ENCODE results near the gene SRCIN1.

SRCIN1 gene

GRCh38 chr17:38563362-38564253 lies 42.1 kb downstream of the SRCIN1 start:
- DNase-seq (ENCODE audit: low spot score) = no peak

- no peak for DNase-seq (ENCODE audit: low spot score)
Measured at GRCh38 chr17:38562903-38563302, 42.8 kb downstream of the SRCIN1 start.

DNA sequence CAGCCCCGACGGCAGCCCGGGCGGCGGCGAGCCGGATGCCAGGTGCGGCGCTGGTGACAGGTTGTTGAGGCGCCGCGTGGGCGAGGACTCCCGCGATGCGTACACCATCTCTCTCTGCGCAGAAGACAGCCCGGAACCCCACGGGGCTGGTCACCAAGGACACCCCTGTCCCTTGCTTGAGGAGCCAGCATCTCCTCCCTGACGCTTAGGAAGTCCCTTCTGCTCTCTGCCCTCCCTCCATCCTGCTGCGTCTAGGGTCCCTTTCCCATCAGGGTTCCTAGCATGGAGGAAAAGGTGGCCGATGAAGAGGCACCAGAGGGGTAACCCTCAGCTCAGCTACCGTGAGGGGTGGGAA lies 43.6 kb downstream of the SRCIN1 start:
- no peak for DNase-seq (ENCODE audit: low spot score)

- DNase-seq (ENCODE audit: low spot score) = no peak
Measured at GRCh38 chr17:38561416-38562214, 44.1 kb downstream of the SRCIN1 start.

DNA sequence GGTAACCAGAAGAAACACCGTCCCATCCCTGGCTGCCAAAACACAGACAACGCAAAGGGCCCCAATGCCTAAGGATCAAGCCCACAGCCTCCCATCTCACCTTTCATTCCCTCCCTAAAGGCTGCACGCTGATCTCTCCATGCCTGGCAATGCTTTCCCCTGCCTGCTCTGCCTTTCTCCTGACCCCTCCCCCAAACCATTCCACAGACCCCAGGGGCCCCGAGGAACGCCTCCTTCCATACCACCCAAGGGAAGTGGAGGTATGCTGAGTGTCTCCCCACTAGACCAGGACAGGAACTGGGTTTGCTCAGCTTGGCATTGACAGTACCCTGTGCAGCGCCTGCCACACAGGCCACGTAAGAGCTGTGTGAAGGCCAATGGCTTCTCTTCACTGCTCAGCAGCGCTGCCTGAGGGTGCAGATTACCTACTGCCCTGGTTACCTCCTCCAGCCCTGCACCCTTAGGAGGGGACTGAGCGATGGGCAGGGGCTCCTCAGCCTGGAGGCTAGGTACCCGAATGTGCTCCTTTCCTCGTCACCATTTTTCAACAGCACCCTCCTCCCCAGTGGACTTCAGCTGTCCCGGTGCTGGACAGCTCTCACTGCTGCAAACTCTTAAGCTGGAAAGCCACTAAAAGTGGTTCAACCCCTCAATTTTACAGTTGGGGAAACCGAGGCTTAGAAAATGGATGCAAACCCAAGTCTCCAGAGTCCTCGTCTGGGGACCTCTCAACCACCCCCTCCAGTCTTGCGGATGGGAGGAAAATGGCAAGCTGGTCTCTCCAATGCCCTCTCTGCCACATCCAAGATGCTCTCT lies 45.0 kb downstream of the SRCIN1 start:
- DNase-seq (ENCODE audit: low spot score) = peak; percentile 44

GRCh38 chr17:38559880-38560230 lies 45.9 kb downstream of the SRCIN1 start:
- DNase-seq (ENCODE audit: low spot score) = no peak

DNA sequence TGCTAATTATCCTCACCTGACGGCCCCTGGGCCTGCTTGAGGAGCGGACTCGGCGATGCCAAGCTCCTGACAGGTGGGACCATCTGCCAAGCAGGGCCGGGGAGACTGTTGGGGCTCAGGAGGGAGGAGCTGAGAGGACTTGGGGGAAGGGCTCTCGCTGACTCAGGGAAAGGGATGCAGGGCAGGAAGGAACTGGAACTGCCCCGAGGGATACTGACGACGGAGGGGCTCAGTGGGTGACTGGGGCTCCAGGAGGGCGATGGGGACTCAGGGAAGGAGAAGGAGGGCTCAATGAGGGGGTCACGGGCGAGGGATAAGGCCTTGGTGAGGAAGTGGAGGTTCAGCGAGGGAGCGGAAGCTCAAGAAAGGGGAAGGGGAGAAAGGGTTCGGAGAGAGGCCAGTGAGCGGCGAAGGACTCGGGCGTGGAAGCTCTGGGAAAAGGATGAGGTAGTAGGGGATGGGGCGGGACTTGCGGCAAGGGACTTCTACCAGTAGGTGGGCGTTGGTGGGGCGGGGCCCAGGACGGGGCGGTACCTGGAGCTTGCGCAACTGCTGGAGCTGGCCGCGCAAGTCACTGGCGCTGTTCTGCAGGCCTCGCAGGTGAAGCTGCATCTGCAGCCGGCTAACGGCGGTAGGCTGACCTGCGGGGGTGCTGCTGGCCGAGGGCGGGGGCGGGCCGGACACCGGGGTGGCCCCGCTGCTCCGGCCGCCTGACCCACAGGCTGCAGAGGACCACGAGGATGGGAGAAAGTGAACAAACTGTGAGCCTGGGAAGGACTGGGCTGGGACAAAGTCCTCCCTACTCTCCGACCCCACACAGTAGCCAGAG lies 46.5 kb downstream of the SRCIN1 start:
- DNase-seq (ENCODE audit: low spot score) = peak; percentile 62

DNA sequence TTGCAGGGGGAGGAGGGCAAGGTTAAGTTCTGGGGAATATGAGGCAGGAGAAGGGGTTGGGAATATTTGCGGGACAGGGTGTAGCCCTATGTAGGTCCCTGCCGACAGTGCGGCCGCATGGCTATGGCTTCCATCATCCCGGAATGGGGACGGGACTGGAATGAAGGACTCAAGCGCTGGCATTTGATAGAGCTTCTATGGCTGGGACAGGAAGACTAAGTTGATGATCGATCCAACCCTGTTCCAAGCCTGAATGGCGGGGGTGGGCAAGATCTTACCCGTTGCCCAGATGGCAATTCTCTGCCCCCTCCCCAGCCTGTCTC lies 47.1 kb downstream of the SRCIN1 start:
- no peak for DNase-seq (ENCODE audit: low spot score)

DNA sequence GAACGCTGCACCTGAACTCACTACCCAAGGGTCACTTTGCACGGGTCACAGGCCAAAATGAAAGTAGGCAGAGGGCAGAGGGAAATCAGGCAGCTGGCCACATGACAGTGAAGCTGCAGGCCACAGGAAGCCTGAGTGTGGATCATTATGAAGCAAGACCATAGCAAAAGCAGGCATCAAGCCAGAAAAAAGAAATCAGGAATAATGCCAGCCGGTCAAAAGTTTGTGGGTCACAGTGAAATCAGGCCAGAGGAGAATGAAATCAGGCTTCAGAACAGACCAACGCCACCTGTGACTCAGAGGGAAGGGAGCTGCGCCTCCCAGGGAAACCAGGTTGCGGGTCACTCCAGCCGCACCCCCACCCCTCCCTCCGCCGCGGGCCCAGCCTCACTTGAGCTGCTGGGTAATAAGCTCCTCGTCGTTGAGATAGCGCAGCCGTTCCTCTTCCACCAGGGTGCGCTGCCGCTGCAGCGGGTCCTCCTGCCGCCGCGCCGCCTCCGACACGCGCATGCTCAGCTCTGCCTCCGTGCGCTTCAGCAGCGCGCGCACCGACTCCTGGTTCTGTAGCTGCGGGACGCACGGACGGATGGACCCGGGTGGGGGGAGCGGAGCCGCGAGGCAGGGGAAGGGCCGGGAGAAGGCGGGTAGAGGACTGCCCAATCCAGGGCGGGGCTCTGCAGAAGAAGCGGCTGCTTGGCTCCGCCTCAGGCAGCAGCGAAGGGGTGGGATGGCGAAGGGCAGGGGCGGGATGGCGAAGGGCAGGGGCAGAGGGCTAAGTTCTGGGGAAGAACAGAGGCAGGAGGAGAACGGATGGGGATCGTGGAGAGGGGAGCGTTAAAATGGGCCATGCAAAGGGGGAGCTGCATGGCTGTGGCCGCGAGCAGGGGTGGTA lies 47.7 kb downstream of the SRCIN1 start:
- DNase-seq (ENCODE audit: low spot score) = peak; percentile 99

DNA sequence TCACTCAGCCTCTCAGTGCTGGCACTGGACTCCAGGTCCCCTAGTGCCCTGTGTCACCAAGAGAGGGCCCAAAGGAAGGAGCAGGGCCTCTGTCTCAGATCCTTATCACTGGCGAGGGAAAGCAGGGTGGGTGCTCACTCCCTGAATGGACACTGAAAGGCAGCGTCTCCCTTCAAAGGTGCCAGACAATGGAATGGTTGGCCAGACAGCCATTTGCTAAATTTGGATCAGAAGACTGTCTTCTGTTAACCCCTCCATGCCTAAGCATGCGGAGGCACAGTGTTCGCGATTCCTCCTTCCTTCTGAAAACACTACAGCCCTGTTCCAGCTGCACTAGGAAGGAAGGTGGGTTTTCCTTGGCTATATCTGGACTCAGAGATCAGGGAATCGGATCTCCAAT lies 48.4 kb downstream of the SRCIN1 start:
- no peak for DNase-seq (ENCODE audit: low spot score)

DNA sequence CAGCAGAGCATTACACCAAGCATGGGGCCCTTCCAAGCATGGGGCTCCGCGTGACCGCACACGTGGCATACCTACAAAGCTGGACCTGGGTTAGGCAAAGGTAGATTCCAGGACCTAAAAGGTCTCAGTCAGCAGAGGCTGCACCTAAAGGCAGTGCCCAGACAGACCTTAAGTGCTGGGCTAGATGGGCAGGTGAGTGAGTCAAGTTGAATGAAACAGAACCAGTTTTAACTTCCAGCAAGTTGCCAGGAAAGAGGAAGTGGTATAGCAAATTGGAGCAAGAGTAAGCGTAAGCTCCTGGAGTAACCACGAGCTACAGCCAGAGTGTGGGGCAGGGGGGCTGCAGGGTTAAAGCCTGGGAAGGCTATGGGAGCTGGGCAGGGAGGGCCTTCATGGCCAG lies 49.5 kb downstream of the SRCIN1 start:
- no peak for DNase-seq (ENCODE audit: low spot score)

- DNase-seq (ENCODE audit: low spot score) = no peak
Measured at GRCh38 chr17:38554430-38555350, 51.1 kb downstream of the SRCIN1 start.

DNA sequence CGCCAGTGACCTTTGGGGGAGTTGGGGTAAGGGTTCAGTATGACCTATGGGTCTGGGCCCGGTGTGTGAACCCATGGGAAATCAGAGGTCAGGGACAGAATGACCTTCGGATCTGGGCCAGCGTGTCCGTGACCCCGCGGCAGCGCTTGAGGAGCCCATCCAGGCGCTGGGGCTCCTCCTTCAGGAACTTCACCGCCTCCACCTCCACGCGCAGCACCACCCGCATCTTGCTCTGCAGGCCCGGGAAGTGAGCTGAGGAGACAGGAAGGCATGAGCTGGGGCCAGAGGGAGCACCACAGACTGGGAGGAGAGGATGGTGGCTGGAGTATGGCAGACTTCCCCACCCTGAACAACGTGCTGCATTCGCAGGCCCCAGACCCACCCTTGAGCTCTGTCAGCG lies 53.4 kb downstream of the SRCIN1 start:
- DNase-seq (ENCODE audit: low spot score) = no peak

GRCh38 chr17:38551121-38551520 lies 54.6 kb downstream of the SRCIN1 start:
- DNase-seq (ENCODE audit: low spot score) = no peak

DNA sequence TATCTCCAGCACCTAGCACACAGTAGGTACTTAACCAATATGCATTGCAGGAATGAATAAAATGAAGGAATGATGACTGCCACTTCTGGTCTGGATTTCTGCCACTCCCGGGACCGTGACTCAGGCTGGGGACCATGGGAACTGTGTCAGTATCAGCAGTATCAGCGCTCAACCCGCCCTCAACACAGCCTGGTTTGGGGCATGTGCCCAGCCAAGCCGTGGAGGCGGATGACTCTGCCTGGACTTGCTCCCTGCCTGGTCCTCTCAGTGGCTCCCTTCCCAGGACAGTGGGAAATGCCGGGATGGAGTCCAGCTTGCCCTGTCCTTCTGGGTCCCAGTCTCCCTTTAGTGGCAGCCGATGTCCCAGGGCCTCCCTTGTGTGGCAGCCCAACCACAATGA lies 55.1 kb downstream of the SRCIN1 start:
- DNase-seq (ENCODE audit: low spot score) = peak; percentile 96

DNA sequence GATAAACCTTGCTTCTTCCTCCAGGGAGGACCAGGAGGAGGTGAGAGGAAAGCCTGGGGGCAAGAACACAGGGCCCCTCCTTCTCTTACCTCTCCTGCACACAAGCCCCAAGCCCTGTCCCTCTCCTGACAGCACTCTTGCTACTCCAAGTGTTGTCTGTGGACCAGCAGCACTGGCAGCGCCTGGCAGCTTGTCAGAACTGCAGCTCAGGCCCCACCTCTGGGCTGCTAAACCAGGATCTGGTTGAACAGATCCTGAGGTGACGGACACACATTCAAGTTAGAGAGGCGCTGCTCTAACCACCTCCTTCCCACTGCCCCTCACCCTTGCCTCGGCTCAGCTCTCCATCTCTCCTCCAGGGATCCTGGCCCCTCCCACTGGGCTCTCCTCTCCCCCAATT lies 56.5 kb downstream of the SRCIN1 start:
- DNase-seq (ENCODE audit: low spot score) = no peak

DNA sequence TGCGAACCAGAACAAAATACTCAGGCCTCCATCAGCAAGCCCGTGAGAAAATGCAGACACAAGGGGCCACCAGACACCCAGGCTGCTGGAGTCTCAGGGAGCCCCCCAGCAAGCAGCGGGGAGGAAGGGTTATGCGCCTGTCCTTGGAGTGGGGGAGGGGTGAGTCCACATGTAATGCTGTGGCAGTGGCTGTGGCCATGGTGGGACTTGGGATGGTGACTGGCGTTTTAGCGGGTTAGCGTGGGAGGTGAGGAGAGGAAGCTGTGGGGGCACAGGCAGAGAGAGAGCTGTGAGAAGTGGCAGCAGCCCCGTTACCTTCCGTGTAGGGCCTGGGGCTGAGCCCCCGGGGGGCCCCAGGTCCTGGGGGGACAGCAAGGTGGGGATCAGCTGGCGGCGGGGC lies 58.3 kb downstream of the SRCIN1 start:
- DNase-seq (ENCODE audit: low spot score) = no peak

- DNase-seq (ENCODE audit: low spot score) = no peak
Measured at GRCh38 chr17:38546396-38546795, 59.4 kb downstream of the SRCIN1 start.

- no peak for DNase-seq (ENCODE audit: low spot score)
Measured at GRCh38 chr17:38545531-38546225, 60.1 kb downstream of the SRCIN1 start.

All from AG20443 (cell line).